DMS53 treated with DMSO at 0.1 percent for 48 hours (cell line): Measurements from ENCODE around the gene TPSD1.

Experiments used
- DNase-seq: peaks from one replicate; lab custom pipeline; 2025; ENCODE audit not compliant: unreplicated experiment; lab: John Stamatoyannopoulos, UW

TPSD1 gene

GRCh38 chr16:1297018-1297696, 41.3 kb downstream of the TPSD1 start:
- DNase-seq, result peak; percentile 95

DNA sequence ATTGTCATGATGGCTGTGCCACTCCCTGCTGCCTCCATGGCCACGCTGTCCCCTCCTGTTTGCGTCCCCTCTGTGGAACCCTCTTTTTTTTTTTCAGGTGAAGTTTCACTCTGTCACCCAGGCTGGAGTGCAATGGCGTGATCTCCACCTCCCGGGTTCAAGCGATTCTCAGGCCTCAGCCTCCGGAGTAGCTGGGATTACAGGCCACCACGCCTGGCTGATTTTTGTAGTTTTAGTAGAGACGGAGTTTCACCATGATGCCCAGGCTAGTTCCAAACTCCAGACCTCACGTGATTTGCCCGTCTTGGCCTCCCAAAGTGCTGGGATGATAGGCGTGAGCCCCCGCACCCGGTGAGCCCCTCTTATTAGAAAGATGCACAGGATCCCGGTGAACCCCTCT, 42.5 kb downstream of the TPSD1 start:
- no peak for DNase-seq

- no peak for DNase-seq
These were observed 43.4 kb downstream of the TPSD1 start for GRCh38 chr16:1299012-1299867.

DNA sequence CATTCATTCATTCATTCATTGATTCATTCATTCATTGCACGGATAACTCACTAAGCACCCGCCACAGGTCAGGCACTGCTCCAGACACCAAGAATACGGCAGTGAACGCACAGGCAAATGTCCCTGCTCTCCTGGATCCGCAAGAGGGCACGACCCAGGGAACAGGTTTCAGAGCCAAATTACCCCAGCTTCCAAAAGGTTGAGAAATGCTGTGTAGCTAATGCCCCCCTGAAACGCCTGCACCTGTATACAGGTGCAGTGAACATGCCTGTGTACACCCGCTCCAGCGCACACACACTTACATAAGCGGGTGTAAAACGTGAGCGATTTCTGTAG, 44.0 kb downstream of the TPSD1 start:
- DNase-seq, result no peak

DNA sequence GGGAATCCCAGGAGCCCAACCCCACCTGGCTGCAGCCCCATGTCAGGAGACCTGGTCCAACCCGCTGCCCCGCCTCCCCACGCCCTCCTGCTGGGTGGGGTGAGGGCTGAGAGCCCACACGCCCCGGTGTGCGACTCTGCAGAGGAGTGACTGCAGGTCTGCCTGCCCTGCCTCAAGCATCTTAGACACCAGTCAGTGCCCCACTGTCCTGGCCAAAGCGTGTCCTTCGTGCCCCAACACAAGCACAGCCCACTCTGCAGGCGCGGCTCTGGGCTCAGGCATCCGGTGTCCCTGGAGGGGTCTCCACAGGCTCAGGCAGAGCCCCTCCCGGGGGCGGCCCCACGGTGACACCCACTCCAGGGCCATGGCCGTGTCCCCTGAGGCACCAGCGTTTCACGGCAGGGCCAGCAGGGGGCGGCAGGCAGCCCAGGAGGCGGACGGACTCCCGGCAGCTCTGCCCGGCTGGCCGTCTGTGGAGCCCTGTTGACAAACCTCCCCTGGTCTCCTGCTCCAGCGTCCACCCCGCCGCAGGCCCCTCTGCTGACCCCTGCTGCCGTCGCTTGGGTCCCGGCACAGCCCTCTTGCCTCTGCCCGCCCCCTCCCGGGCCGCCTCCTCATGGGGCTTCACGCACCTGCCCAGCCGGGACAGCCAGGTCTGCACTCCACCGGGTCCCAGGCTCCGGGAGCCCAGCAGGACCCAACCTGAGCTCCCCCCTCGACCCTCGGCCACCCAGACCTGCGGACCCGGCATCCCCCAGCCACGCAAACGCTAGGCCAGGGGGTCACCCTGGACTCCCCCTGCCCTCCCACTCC, 45.0 kb downstream of the TPSD1 start:
- peak; percentile 11 for DNase-seq

- no peak for DNase-seq
These were observed 45.7 kb downstream of the TPSD1 start for GRCh38 chr16:1301562-1301961.

GRCh38 chr16:1305823-1306222, 50.0 kb downstream of the TPSD1 start:
- DNase-seq, result no peak

DNA sequence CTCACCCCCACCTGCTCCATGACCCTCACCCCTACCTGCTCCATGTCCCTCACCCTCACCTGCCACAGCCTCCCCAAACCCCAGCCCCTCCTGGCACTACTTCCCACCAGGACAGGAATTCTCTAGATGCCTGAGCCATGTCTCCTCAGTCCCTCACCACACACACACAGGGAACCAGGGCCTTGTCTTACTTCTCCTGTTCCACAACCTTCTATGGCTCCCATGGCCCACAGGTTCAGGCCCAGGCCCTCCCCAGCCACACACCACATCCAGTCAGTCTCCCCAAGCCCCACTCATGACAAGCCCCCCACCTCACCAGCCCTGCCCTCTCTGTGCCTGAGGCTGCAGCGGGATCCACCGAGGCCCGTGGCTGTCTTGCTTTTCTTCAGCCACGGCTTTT, 50.5 kb downstream of the TPSD1 start:
- DNase-seq, result no peak

DNA sequence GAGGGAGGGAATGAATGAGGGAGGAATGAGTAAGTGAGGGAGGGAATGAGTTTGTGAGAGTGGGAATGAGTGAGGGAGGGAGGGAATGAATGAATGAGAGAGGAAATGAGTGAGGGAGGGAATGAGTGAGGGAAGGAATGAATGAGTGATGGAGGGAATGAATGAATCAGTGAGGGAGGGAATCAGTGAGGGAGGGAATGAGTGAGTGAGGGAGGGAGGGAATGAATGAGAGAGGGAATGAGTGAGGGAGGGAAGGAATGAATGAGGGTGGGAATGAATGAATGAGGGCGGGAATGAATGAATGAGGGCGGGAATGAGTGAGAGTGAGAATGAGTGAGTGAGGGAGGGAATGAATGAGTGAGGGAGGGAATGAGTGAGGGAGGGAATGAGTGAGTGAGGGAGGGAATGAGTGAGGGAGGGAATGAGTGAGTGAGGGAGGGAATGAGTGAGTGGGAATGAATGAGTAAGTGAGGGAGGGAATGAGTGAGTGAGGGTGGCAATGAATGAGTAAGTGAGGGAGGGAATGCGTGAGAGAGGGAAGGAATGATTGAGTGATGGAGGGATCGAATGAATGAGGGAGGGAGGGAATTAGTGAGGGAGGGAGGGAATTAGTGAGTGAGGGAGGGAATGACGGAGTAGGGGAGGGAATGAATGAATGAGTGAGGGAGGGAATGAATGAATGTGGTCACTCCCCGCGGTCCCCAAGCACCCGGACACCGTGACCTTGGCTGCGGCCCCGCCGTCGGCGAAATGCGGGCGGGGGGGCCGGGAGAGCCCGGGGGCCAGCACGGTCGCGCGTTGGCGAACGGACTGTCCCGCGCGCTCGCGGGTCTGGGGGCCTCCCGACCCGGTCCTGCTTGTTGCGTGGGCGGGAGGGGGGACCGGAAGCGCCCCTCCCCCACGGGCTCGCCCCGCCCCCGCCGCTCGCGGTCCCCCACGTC, 52.4 kb downstream of the TPSD1 start:
- DNase-seq, result peak; percentile 57
